ENCODE measurements around the gene NCAPD3. TPM values are rescaled to one million over a fixed set of nuclear protein-coding genes. Genes with fewer than 3 reads are reported as not detected.

The NCAPD3 gene
- total RNA-seq, 3 donors from 2014 or later (not counting 1 experiment from before 2014, with no cell fraction given) = 27.6 to 33.6 (median 31.2) TPM

DNA sequence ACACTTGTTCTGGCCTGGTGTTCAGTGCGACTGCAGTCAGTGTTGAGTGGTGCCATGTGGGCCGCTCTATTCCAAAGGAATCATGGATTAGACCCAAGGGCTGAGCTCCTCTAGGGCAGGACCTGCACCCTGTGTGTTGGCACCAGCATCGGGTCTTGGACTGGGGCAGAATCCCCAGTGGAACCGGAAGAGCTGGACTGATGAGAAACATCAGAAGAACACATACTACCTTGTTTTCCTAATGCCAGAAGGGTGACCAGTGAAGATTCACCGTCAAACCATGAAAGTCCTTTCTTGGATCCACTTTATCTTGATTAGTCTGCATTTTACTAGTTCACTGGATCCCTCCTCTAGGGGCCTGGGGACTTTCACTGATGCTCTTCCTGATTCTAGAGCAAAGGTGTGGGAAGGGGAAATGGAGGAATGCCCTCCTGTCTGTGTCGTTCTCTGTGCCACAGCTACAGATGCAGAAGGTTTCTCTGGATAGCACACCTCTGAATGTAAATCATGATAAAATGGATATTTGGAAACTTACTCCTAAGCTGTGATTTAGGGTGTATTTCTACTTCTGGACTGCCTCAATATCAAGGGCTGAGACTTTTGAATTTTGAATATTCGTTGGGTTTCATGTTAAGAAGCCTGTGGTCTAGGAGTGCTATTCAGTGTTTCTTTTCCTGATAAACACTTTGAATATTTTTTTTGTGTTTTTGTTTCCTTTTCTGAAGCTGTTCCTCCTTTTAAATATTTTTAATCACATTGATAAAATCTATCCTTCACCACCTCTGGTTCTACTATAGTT is 41.4 kb upstream of the NCAPD3 start:
- Mint-ChIP-seq H3K27ac (no peak overlapping the region), H3K4me1 (peaks cover 2 to 7% of the 10 kb centered on the region in 2 donors), H3K9me3 (no peaks in the 10 kb centered on the region), H3K4me3 (no peak overlapping the region), H3K36me3 (no peaks in the 10 kb centered on the region), H3K27me3 (ENCODE audit: low read depth in 2 of 2) (peaks cover 0 to 4% of the 10 kb centered on the region in 2 donors)
- no peaks in the 10 kb centered on the region for H3K9me3 ChIP-seq (ENCODE audit: control insufficient read depth, insufficient read depth, low read length)
- 93% methylated on average over 7 of the region's 7 CpGs for WGBS (ENCODE audit: insufficient coverage)
- DNase-seq = no peak
- peaks cover 13% of the 10 kb centered on the region for H3K4me1 ChIP-seq (ENCODE audit: control insufficient read depth, insufficient read depth, low read length)
- H3K27ac ChIP-seq (ENCODE audit: low read length) = no peak overlapping the region
- TF ChIP-seq, protein P1, sequence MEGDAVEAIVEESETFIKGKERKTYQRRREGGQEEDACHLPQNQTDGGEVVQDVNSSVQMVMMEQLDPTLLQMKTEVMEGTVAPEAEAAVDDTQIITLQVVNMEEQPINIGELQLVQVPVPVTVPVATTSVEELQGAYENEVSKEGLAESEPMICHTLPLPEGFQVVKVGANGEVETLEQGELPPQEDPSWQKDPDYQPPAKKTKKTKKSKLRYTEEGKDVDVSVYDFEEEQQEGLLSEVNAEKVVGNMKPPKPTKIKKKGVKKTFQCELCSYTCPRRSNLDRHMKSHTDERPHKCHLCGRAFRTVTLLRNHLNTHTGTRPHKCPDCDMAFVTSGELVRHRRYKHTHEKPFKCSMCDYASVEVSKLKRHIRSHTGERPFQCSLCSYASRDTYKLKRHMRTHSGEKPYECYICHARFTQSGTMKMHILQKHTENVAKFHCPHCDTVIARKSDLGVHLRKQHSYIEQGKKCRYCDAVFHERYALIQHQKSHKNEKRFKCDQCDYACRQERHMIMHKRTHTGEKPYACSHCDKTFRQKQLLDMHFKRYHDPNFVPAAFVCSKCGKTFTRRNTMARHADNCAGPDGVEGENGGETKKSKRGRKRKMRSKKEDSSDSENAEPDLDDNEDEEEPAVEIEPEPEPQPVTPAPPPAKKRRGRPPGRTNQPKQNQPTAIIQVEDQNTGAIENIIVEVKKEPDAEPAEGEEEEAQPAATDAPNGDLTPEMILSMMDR (IDR thresholded peaks at IDR 0.05) = no peak
- intact Hi-C loops (cut with micrococcal nuclease) = no loop called here
- H3K4me3 ChIP-seq (ENCODE audit: low read length) = no peak overlapping the region
- no peak for ATAC-seq
- peaks cover 31% of the 10 kb centered on the region for H3K36me3 ChIP-seq (ENCODE audit: control insufficient read depth, insufficient read depth, low read length)
- H3K27me3 ChIP-seq (ENCODE audit: control insufficient read depth, insufficient read depth, low read length) = no peaks in the 10 kb centered on the region

DNA sequence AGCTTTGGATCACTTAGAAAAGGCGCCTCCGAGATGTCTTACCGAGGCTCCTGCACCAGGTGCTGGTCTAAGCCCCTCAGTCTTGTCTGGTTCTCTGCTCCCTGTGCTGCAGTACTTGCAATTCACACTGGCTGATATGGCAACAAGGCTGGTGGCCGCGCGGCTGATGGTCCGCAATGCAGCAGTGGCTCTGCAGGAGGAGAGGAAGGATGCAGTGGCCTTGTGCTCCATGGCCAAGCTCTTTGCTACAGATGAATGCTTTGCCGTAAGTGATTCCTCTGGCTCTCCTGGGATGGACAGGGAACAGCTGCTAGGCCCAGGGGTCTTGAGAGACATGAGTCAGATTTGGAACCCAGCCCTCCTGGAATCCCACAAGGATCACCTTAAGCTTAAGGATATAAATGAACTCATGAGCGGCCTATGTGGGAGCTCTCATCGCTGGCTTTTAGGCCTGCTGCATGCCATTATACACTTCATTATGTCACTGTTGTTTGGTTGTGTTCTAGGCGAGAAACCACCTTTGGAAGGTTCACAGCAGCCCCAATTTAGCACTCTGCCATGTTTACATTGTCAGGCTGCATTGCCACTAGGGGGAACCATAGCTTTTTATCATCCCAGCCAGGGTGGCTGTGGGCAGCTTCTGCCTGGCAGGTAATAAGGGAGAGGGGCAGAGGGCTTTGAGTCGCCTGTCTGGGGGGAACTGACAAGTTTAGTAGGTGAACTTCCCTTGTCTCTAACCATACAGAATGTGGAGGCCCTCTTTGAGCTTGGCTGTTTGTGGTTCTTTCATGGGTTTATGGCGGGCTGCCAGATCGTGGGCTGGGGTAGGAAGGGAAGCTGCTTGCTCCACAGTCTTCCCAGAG is 38.1 kb upstream of the NCAPD3 start:
- TF ChIP-seq, protein P1 (IDR thresholded peaks at IDR 0.05) = no peak
- 88% methylated on average over 14 of the region's 14 CpGs for WGBS (ENCODE audit: insufficient coverage)
- no peak overlapping the region for H3K4me3 Mint-ChIP-seq
- DNase-seq (peak in 1 of 2 donors; percentile 69), ATAC-seq (peak in 1 of 3 donors; percentile 50)
- intact Hi-C loops (cut with micrococcal nuclease) = no loop called here
- H3K36me3 Mint-ChIP-seq = peaks cover 7% of the 10 kb centered on the region
- Histone ChIP-seq H3K27ac (ENCODE audit: low read length) (no peak overlapping the region), H3K36me3 (ENCODE audit: control insufficient read depth, insufficient read depth, low read length) (peaks cover 48% of the 10 kb centered on the region), H3K27me3 (ENCODE audit: control insufficient read depth, insufficient read depth, low read length) (no peaks in the 10 kb centered on the region), H3K4me1 (ENCODE audit: control insufficient read depth, insufficient read depth, low read length) (peaks cover 7% of the 10 kb centered on the region), H3K4me3 (ENCODE audit: low read length) (no peak overlapping the region), H3K9me3 (ENCODE audit: control insufficient read depth, insufficient read depth, low read length) (no peaks in the 10 kb centered on the region)
- no peaks in the 10 kb centered on the region for H3K9me3 Mint-ChIP-seq
- peaks cover 0 to 4% of the 10 kb centered on the region in 2 donors for H3K4me1 Mint-ChIP-seq
- H3K27ac Mint-ChIP-seq = no peak overlapping the region
- no peaks in the 10 kb centered on the region for H3K27me3 Mint-ChIP-seq (ENCODE audit: low read depth in 2 of 2)

DNA sequence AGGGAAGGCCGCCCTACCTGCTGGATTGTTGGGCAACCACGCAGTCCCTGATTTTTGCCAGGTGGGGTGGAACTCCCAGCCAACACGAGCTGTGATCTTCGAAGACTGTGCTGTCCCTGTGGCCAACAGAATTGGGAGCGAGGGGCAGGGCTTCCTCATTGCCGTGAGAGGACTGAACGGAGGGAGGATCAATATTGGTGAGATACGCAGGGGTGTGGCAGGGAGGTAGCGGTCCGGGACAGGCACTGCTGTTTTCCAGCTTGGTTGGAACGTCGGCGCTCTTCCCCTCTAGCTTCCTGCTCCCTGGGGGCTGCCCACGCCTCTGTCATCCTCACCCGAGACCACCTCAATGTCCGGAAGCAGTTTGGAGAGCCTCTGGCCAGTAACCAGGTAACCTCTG is 37.2 kb upstream of the NCAPD3 start:
- Histone ChIP-seq H3K9me3 (ENCODE audit: control insufficient read depth, insufficient read depth, low read length) (no peaks in the 10 kb centered on the region), H3K4me1 (ENCODE audit: control insufficient read depth, insufficient read depth, low read length) (peaks cover 7% of the 10 kb centered on the region), H3K36me3 (ENCODE audit: control insufficient read depth, insufficient read depth, low read length) (peaks cover 48% of the 10 kb centered on the region), H3K27me3 (ENCODE audit: control insufficient read depth, insufficient read depth, low read length) (no peaks in the 10 kb centered on the region), H3K4me3 (ENCODE audit: low read length) (no peak overlapping the region), H3K27ac (ENCODE audit: low read length) (no peak overlapping the region)
- DNase-seq = no peak
- no peaks in the 10 kb centered on the region for H3K27me3 Mint-ChIP-seq (ENCODE audit: low read depth in 2 of 2)
- H3K27ac Mint-ChIP-seq = no peak overlapping the region
- H3K9me3 Mint-ChIP-seq = no peaks in the 10 kb centered on the region
- H3K4me1 Mint-ChIP-seq = peaks cover 0 to 8% of the 10 kb centered on the region in 2 donors
- no peak overlapping the region for H3K4me3 Mint-ChIP-seq
- peaks cover 7% of the 10 kb centered on the region for H3K36me3 Mint-ChIP-seq
- intact Hi-C loops (cut with micrococcal nuclease) = no loop called here
- 95% methylated on average over 16 of the region's 16 CpGs for WGBS (ENCODE audit: insufficient coverage)
- TF ChIP-seq, protein P1 (IDR thresholded peaks at IDR 0.05) = no peak
- ATAC-seq = no peak
